HG02981 (cell line): ENCODE results near the gene AGTR1.
A peak's percentile ranks its signal among the peaks of the same experiment; 100 is the strongest.
"Not testable (repeated sequence)": the region's sequence is repeated elsewhere in the genome, so short reads cannot be mapped to it uniquely, and the experiment has no call there.

Source experiments
- ATAC-seq: cut with Tn5 transposase; IDR thresholded peaks from one replicate; pipeline ENCODE4 v1.9.1; 2021; ENCODE audit warnings: mild to moderate bottlenecking, moderate library complexity; ENCODE audit not compliant: unreplicated experiment

AGTR1 gene

DNA sequence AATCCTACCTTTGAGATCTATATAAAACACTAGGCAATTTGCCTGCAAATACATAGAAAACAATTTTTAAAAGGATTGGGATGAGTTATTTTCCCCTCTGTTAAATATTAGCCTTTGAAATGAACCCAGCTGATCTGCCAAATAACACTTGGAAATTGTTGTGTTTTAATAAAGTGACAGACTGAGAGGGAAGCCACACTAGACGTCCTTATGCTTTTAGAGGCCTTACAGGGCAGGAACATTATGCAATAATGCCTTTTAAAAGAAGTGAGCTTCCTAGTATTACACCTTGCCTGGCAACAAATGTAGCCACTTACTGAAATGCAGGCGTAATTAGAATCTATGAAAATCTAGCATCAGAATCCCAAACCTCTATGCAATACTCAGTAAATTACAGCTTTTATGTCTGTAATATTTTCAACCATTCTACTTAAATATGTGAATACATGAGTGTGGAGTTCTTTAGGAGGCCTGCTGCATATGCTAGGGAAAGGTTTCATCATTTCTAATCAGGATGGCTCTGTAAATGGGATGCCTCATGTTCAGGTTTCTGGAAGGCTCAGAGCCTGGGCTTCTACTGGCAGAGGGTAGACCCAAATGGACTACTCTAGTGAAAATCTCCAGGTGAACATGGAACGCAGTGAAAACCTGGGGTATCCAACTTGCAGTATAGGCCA lies 20.3 kb downstream of the AGTR1 start:
- no peak for ATAC-seq

DNA sequence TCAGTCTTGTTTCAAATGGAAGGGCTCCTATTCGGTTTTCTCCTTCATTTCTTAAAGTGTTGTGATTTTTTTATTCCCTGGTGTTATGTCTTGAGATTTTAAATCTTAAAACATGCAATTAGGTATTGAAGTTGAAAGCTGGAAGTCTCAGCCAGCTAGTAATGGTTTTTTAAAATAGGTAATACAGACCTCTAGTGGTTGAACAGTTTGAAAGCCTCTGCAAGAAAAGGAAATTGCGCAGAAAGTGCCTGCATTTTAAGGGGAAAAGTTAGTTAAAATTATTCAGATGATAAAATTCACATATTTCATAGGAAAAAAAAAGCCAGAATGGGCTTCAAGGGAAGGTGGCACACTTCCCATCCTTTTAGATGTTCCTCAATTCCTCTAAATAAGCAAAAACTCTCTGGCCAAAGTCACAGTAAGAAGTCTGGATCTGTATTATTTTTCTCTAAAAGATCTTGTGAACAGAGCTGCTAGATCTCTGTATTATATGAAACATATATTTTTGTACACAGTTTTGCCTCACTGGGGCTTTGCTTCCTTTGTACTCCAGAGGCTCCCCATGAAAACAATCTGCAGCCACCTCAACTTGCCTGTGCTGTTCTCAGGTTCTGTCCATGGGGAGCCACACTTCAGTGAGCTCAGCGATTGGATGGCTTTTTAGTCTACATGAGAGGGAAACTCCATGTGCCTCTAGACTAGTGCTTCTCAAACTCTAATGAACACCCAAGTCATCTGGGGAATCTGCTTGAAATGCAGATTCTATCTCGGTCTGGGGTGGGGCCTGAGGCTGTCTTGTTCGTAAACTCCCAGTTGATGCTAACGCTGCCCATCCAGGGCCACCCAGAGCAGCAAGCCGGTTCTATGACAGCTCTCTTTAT lies 21.5 kb downstream of the AGTR1 start:
- no peak for ATAC-seq

DNA sequence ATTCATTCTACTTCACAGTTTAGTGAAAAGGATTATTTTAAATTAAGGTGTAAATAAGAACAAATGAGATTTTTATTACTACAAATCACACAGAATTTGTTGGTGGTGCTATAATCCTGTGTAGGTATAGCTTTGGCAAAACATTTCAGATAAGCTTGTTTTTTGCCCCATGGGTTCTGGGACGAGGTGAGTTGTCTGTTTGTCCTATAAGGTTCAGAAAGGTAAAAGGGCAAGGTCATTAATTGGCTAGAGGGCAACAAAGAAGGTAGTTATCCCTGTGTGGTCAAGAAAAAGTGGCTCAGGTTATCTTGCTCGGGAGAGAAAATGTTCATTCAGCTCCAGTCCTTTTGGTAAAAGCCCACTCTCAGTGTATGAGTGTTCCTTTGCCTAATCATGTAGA lies 23.2 kb downstream of the AGTR1 start:
- no peak for ATAC-seq

DNA sequence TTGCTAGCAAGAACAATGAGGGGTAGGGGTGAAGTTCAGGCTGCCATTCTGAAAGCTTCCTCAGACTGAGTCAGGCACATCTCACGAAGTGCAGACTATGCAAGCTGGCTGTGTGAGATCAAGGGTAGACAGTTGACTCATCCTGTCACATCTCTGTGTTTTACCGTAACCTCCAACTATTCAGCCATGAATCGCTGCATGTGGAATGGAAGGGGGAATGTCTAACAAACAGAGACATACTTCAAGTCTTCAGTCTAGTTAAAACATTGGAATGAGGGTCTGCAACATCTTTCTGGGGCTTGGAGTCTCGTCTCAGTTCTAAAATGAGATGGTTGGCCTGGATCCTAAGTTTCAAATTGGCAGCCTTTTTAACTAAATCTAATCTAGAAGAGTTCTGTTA lies 25.9 kb downstream of the AGTR1 start:
- no peak for ATAC-seq

DNA sequence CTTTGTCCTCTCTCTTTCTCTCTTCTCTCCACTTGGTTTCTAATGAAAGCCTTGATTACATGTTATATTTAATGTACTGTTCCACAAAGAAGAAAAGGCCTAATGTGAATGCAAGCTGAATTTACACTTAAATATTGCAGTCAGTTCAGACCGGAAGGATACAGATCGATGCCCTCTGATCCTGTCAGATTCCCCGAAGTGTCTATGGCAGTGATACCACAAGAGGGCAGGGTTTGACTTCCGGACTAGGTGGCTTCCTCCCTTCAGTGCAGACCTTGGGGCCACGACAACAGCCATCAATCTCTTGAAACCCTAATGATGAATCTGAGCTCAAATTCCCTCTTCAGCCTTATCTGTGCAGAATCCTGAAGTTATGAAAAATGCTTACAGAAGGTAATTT lies 29.5 kb downstream of the AGTR1 start:
- peak; percentile 87 for ATAC-seq

DNA sequence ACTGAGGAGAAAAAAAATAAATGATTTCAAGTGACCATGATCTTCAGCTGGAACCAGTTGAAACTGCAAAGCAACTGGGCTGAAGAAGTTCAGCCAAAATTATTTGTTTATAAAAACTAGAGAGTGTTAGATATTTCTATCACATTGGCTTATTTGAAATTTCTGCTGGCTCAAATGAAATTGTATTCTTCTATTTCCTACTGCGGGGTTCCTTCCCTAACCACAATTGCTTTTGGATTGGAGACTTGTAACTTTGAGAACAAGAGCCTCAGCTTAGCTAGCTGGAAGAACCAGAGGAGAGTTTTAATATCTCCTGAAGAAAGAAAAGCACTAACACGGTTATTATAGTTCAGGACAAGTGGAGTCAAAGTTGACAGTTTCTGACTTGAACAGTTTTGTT lies 31.1 kb downstream of the AGTR1 start:
- ATAC-seq: no peak

DNA sequence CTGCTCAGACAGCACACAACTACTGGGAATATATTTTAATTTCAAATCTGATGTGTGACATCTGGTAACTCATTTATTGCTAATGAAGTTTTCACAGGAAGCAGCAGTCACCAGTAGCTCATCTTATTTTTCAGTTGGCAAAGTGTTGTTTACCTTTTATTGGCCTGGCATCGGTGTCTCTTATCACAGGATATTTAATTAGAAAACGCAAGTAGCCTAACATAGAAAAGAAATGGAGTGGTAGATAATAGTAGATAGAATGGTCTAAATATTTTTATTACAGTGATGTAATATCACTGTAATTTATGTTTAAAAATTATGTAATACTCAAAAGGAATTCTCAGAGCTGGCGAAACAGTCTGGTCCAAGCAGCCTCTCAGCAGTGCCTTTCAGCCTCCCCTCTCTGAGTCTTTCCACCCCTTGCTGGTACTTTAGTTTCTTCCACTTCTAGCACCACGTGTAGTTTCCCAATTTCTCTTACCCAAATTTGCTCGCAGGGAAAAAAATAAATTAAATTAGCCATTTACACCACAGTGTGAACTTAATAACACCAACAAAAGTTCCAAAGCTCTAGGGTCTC lies 31.9 kb downstream of the AGTR1 start:
- ATAC-seq: no peak

DNA sequence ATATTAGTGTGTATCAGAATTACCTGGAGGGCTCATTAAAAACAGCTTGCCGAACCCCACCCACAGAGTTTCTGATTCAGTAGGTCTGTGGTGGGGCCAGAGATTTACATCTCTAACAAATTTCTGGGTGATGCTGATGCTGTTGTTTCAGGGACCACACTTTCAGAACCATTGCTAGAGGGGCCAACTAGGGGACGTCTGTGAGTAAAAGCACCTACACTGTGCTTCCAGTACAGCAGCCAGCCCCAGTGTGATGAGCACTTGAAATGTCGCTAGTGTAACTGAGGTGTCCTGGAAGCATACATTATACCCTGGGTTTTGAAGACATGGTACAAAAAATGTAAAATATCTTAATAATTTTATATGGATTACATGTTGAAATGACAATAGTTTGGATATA lies 33.0 kb downstream of the AGTR1 start:
- no peak for ATAC-seq

DNA sequence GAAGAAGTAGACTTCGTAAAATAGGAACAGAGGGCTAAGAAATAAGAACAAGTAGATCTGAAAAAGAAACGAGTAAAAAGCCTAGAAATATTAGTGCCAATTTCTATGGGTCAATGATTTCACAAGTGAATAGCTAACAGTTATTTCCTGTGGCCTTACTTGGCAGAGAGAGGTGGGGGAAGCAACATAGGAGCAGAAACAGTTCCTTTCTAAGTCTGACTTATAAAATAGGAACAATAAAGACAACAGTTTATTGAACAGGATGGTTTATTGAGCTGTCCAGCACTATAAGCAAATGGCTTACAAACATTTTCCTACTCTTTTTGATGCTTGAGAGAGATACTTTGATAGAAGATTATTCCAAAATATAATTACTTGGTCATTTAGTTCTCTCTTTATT lies 37.9 kb downstream of the AGTR1 start:
- ATAC-seq: no peak

DNA sequence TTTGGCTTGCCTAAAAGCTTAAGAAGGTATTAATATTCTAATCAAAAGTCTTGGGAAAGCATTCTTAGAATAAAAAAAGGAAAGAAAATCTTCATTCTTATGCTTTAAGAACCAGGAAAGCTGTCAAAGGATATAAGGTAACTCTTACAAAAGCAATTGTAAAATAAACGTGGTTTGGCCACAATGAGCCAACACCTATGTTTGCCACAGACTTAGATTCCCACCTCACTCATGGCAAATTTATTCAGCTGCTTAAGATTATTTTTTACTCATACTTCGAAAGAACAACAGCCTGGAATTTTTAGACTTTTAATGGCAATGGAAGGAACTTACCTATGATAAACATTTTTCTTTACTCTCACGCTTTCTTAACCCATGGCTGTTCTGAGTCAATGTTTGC lies 38.4 kb downstream of the AGTR1 start:
- no peak for ATAC-seq

DNA sequence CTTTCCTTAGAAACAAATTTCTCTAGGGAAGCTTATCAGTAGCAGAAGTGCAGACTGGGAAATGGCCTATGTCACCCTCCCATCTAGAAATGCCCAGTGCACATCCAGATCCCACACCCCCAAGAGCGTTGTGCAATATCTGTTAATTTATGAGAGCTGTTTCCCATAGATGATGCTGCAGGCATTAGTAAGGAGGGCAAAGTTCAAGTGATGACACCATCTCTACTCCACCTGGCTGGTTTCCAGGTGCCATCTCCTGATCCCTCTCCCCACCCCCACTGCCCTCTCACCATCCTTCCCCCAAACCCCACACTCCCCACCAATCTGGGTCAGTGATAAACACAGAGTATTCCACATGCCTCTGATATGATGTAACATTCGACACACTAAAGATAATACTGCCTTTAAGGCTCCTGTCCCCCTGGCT lies 39.4 kb downstream of the AGTR1 start:
- no peak for ATAC-seq

DNA sequence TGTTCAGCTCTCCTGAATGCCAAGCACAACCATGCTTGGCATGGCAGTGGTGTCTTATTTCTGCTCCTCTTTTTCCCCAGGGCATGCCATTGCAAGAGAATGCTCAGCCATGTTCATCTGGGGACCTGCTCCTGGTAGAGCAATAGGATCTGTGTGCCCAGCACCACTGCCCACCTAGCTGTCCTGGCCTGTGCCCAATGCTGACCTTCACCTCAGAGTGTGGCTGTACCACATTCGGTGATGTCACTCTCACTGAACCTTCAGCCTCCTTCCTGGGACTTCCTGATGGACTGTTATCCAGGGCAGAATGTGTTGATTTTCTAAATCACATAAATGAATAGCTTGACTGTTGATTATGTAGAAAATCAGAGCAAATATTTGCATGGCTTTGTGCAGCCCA lies 42.0 kb downstream of the AGTR1 start:
- no peak for ATAC-seq

DNA sequence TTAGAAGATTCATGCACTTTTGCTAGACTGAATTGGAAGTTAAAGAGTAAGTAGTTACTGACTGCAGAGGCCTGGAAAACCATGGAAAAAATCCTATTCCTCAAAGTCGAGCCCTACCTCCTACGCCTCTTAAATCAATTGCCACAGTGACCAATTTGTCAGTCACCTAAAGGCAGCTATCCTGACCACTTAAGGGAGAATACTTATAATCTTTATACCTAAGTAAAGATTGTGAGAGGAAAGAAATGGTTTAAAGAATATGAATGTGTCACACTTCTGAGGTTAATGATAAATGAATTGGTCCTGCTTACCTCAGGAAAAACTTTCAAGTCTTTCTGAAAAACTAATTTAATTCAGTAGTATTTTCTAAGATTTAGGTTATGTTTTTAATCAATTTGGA lies 42.6 kb downstream of the AGTR1 start:
- no peak for ATAC-seq

DNA sequence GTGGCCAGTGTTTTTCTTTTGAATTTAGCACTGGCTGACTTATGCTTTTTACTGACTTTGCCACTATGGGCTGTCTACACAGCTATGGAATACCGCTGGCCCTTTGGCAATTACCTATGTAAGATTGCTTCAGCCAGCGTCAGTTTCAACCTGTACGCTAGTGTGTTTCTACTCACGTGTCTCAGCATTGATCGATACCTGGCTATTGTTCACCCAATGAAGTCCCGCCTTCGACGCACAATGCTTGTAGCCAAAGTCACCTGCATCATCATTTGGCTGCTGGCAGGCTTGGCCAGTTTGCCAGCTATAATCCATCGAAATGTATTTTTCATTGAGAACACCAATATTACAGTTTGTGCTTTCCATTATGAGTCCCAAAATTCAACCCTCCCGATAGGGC lies 43.5 kb downstream of the AGTR1 start:
- ATAC-seq: no peak

DNA sequence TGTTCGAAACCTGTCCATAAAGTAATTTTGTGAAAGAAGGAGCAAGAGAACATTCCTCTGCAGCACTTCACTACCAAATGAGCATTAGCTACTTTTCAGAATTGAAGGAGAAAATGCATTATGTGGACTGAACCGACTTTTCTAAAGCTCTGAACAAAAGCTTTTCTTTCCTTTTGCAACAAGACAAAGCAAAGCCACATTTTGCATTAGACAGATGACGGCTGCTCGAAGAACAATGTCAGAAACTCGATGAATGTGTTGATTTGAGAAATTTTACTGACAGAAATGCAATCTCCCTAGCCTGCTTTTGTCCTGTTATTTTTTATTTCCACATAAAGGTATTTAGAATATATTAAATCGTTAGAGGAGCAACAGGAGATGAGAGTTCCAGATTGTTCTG lies 44.4 kb downstream of the AGTR1 start:
- ATAC-seq: no peak

DNA sequence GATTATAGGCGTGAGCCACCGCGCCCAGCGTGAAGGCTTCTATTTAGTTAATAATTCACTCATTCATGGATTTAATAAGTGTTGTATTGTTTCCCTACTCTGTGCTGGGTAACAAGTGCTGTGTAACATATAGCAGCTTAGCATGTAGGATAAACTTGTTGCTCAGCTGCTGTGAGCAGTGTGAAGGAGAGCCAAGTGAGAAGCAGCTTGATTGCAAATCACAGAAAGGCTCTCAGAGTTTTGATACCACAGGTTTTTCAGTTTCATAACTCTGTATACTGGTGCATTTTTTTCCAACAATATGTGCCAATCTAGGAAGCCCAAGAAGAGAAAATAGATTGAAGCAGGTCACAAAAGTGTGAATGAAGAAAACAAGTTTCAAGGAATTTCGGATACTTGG lies 48.4 kb downstream of the AGTR1 start:
- no peak for ATAC-seq

DNA sequence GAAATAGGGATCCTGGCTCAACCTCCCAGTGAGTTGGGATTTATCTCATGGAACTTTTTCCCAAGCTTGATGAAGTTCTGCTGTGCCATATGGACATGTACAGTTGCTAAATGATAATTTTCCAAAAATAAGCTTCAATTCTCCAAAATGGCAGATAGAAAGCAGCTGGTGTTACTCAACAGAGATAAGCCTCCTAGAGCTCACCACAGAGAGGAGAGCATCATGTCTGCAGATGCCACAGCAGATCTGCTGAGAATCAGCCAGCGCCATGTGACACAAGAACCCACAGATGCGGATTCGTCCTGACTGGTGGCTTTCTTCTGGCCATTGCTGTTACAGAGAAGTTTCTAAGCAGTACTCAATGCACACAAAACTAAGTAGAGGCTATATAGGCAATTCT lies 50.6 kb downstream of the AGTR1 start:
- no peak for ATAC-seq

DNA sequence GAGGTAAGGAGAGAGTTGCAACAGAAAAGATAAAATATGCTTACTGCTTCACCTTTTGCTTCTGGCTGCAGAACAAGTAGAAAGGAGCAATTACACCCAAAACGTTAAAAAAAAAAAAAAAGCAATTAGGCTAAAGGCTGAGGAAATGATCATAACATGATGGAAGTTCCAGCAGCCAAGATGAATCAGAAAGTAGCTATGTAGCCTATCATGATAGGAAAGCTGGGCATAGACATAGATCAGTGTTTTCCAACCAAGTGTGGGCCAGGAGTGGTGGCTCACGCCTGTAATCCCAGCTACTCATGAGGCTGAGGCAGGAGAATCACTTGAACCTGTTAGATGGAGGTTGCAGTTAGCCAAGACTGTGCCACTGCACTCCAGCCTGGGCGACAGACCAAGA lies 52.6 kb downstream of the AGTR1 start:
- ATAC-seq: no peak

DNA sequence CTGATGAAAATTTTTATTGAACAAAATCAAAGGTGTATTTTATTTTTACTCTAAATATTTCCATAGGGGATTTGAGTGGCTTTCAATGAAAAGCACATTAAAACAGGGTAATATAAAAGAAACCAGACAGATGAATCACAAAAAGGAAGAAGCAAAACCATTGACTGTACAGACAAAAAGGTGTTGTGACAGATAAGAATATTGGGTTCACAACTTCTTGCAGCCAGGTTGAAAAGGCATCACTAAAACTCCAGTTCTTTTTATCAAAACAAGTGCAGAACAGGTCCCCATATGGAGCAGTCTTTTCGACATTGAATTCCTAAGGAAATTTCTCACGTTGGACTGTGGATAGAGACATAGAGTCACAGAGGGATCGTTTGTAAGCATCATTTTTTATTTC lies 53.8 kb downstream of the AGTR1 start:
- no peak for ATAC-seq

DNA sequence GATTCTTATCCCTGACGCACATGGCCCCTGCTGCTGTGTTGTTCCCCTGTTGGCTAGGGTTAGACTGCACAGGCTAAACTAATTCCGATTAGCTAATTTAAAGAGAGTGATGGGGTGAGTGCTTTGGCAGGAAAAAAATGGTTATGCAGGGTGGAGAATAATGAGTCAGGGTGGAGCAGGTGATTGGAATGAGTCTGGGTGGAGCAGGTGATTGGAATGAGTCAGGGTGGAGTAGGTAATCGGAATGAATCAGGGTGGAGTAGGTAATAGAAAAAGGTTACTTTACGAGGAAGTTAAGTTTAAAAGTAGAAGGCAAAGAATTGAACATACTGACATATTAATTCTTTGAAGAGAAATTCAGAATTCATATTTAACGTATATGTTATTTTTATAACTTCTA lies 55.7 kb downstream of the AGTR1 start:
- ATAC-seq: not testable (repeated sequence)

DNA sequence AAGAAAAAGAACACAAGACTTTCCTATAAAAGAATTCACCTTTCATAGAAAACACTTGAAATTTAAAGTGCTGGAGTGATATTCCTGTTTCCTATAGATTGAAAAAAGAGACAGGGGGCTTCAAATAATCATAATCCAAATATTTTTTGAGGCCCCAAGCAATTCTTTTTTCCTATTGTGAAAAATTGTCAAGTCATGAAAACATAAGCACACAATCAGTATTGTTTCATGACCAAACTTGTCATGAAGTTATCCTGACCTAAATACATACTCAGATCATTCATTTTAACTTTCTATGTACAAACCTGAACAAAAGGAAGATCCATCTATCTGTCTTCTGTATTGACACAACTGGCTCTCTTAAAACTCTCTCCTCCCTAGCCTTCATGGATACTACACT lies 57.9 kb downstream of the AGTR1 start:
- no peak for ATAC-seq

DNA sequence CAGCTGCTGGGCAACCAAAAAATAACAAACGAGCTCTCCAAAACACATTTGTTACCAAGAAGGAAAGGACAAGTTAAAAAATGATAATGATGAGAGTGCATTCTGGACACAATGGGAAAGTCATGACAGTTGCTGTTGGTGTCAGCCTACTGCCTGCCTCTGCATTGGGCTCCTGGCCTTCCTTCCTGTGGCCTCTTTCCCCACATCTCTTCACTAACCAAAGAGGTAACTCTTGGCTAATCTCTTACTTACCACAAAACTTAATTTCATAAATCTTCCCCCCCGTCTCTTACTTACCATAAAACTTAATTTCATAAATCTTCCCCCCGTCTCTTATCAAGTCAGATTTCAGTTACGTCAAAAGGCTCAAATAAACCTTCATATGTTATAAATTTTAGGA lies 58.6 kb downstream of the AGTR1 start:
- ATAC-seq: no peak
